Activated naive CD4-positive, alpha-beta T cell treated with anti-CD3 and anti-CD28 coated beads, Interleukin-2, amount 10 ng/mL, durations not matched to agents 7 days and 5 days (primary cell): Measurements from ENCODE around the gene SGCA.

Experiments
- CTCF ChIA-PET: fragments of 350-600 bp; sonication (Branson Sonifier 250); formaldehyde crosslinking; loops from one replicate; lab custom pipeline; 2021; ENCODE audit warnings: antibody characterized with exemption; lab: Charles Lee
- DNase-seq: peaks from one replicate; pipeline ENCODE4 v3.0.0-alpha.2; 2020
- H3K27ac Mint-ChIP-seq: one replicate; pipeline ENCODE4 v1.8.0; 2021; ENCODE audit warnings: mild to moderate bottlenecking, moderate library complexity, mixed read lengths
- H3K27me3 Mint-ChIP-seq: one replicate; pipeline ENCODE4 v1.8.0; 2021; ENCODE audit warnings: mild to moderate bottlenecking, mixed read lengths
- H3K36me3 Mint-ChIP-seq: one replicate; pipeline ENCODE4 v1.8.0; 2021; ENCODE audit warnings: mixed read lengths
- H3K4me1 Mint-ChIP-seq: one replicate; pipeline ENCODE4 v1.8.0; 2021; ENCODE audit warnings: mixed read lengths
- H3K4me3 Mint-ChIP-seq: one replicate; pipeline ENCODE4 v1.8.0; 2021; ENCODE audit warnings: mild to moderate bottlenecking, moderate library complexity, mixed read lengths
- H3K9me3 Mint-ChIP-seq: one replicate; pipeline ENCODE4 v1.8.0; 2021; ENCODE audit warnings: mixed read lengths

Gene SGCA

DNA sequence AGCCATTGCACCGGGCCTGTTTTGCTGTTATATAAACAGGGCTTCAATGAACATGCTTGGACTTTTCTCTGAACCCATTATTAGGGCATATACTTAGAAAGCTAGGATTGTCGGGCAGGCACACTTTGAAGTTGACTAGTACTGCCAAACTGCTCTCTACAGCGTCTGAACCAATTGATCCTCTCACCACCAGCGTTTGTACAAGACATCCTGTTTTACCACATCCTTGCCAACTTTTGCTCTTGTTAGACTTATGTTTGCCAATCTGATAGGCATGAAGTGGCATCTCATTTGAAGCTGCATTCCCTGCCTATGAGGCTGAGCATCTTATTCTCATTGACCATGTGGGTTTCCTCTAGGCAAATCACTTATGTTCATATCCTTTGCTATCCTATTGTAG is 7.9 kb upstream of the SGCA start:
- Mint-ChIP-seq H3K4me3 (no peak overlapping the region), H3K27me3 (peaks cover 11% of the 10 kb centered on the region), H3K4me1 (peaks cover 66% of the 10 kb centered on the region), H3K9me3 (peaks cover 7% of the 10 kb centered on the region), H3K27ac (peak overlapping the region; percentile 45), H3K36me3 (peaks cover 6% of the 10 kb centered on the region)
- CTCF ChIA-PET = interaction anchor here (0.9 to 3.0 kb wide), 7 partner anchors 10 to 131 kb away, joined by 3 to 16 read pairs (median 3); partner anchors contain the start of gene SAMD14
- DNase-seq = peak; percentile 42

DNA sequence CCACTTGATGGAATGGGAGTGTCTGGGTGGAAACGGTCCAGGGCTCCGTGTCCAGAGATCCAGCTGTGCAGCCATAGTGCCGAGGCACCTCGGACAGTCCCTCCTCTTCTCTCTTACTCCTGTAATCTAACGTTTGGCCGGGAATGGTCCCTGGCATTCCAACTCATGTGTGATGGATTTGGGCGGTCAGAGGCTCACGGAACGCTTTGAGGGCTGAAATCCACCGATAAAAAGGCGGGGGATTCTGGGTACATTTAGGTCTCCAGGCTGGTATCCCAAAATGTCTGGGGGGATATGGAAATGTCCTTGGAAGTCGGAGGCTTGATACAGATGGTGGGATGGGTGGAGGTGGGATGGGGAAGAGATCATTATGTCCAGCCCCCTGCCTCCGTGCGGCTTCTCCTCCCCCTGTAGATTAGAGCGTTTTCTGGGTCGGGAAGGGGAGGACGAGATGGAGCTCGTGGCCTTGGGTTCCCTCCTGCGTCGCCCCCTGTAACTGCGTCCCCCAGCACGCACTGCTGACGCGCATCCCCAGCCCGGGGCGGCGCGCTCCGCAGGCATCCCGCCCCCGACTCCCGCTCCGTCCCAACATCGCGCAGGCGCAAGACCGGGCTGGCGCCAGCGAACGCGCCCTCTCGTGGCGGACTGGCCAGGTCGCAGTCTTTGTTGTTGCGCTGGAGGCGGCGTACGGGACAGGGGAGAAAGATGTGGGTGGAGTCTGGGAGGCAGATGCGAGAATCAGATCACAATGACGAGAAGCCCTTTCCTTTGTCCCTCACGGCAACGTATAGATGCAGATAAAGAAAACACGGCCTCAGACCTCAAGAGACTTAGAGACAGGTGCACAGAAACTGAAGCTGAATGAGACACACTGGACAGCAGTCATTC is 4.5 kb upstream of the SGCA start:
- H3K36me3 Mint-ChIP-seq = peaks cover 6% of the 10 kb centered on the region
- H3K27me3 Mint-ChIP-seq = peaks cover 24% of the 10 kb centered on the region
- peak overlapping the region; percentile 83 for H3K27ac Mint-ChIP-seq
- H3K4me1 Mint-ChIP-seq = peaks cover 48% of the 10 kb centered on the region
- CTCF ChIA-PET = interaction anchor here (0.9 to 2.7 kb wide), 23 partner anchors 10 to 137 kb away, joined by 3 to 55 read pairs (median 5); partner anchors contain the start of genes PPP1R9B and SAMD14
- H3K4me3 Mint-ChIP-seq = peak overlapping the region; percentile 67
- H3K9me3 Mint-ChIP-seq = peaks cover 7% of the 10 kb centered on the region
- peak; percentile 95 for DNase-seq

DNA sequence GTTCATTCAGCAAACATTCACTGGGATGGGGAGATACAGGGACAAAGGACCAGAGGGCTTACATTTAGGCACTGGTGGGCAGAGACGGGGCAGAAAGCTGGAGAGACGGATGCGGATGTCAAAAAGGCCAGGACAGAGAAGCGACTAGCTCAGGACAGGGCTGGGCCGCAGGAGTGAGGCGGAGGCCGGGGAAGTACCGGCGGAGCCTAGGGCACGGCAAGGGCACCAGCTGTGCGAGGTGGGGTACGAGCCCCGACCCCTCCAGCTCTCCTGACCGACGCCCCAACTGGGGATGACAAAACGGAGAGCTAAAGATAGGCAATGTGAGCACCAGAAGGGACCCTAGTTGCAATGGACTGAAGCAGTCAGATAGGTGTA is 3.9 kb upstream of the SGCA start:
- peak overlapping the region; percentile 67 for H3K4me3 Mint-ChIP-seq
- H3K9me3 Mint-ChIP-seq = peaks cover 7% of the 10 kb centered on the region
- CTCF ChIA-PET = interaction anchor here (0.9 to 2.7 kb wide), 20 partner anchors 10 to 136 kb away, joined by 3 to 55 read pairs (median 5); partner anchors contain the start of genes PPP1R9B and SAMD14
- H3K36me3 Mint-ChIP-seq = peaks cover 6% of the 10 kb centered on the region
- H3K27ac Mint-ChIP-seq = peak overlapping the region; percentile 83
- peaks cover 24% of the 10 kb centered on the region for H3K27me3 Mint-ChIP-seq
- H3K4me1 Mint-ChIP-seq = peaks cover 46% of the 10 kb centered on the region
- DNase-seq = no peak

DNA sequence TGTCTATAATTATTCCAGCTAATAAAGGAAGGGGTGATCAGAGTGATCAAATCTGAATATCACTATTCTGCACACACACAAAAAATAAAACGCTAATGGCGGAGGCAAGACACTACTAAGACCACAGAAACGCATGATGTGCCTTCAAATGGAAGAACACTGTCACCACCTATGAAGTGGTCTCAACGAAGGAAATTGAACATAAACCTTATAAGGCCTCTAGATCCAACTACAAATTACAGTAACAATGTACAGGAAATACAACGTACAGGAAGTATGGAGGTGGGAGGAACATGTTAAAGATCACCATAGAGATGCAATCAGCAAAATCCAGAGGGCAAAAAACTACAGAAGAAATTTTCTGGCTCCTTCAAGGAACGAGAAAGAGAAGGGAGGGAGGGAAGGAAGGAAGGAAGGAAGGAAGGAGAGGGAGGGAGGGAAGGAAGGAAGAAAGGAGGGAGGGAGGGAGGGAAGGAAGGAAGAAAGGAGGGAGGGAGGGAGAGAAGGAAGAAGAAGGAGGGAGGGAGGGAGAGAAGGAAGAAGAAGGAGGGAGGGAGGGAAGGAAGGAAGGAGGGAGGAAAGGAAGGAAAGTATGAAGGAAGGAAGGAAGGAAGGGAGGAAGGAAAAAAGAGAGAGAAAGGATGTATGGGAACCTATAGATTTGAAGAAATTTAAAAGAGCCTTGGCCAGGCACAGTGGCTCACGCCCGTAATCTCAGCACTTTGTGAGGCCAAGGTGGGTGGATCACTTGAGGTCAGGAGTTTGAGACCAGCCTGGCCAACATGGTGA is 3.1 kb upstream of the SGCA start:
- Mint-ChIP-seq H3K9me3 (peaks cover 7% of the 10 kb centered on the region), H3K36me3 (peaks cover 6% of the 10 kb centered on the region), H3K4me3 (no peak overlapping the region), H3K27ac (peak overlapping the region; percentile 68), H3K27me3 (peaks cover 25% of the 10 kb centered on the region), H3K4me1 (peaks cover 39% of the 10 kb centered on the region)
- CTCF ChIA-PET = interaction anchor here (0.9 to 2.7 kb wide), 19 partner anchors 9 to 135 kb away, joined by 3 to 55 read pairs (median 5); partner anchors contain the start of genes PPP1R9B and SAMD14
- no peak for DNase-seq

DNA sequence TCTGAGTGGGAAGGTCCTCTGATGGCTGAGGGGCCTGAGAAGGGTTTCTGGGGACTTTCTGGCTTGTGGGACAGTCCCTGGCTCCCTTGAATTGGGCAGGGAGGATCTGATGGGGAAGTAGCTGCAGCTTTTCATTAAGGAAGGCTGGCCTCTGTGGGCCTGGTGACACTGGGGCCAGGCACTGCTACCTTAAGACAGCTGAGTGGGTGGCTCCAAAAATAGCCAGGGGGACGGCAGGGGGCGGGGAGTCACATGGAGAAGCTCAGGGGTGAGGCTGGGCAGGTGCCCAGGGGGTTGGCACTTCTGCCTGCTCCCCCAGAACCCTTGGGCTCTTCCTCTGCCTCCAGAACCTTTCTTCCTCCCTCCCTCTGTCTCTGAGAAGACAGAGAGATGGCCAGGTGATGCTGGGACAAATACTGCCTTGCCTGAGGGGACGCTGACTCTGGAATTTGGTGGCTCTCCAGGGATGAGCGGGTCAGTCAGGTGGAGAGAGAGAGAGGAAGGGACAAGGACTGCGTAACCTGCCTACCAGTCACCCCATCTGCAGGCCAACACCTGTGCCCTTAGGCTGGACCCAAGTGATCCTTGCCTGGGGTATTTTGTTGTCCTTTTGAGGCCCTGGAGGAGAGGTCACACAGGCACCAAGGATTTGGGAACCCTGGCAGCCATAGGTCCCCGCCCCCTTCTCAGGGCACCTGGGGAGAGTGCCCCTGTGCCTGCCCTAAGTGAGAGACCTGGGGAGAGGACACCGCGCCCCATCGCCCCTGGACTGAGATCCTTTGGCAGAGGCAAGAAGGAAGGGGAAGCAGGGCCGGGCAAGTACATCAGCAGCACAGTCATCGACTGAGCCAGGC is 1.7 kb upstream of the SGCA start:
- Mint-ChIP-seq H3K4me1 (peaks cover 33% of the 10 kb centered on the region), H3K27ac (no peak overlapping the region), H3K36me3 (peaks cover 6% of the 10 kb centered on the region), H3K27me3 (peaks cover 39% of the 10 kb centered on the region), H3K4me3 (no peak overlapping the region), H3K9me3 (peaks cover 7% of the 10 kb centered on the region)
- CTCF ChIA-PET = interaction anchor here (0.9 to 1.1 kb wide), 3 partner anchors 15 to 51 kb away, joined by 3 to 4 read pairs (median 4); no protein-coding TSS in a partner anchor
- DNase-seq = no peak

DNA sequence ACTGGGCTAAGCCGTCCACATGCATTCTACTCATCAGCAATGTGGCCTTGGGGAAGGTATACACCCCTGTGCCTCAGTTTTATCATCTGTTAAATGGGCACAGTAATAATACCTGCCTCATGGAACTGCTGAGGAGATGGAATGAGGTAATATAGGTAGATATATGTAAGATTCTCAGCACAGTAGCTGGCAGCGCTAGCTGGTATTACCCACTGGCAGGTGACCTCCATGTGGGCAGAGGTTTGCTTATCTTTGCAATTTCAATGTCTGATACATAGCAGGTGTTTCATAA is 1.2 kb upstream of the SGCA start:
- CTCF ChIA-PET = interaction anchor here (1.4 to 2.4 kb wide), 2 partner anchors 25 to 33 kb away, joined by 5 to 13 read pairs; no protein-coding TSS in a partner anchor
- Mint-ChIP-seq H3K4me3 (no peak overlapping the region), H3K4me1 (peaks cover 37% of the 10 kb centered on the region), H3K9me3 (peaks cover 7% of the 10 kb centered on the region), H3K27me3 (peaks cover 42% of the 10 kb centered on the region), H3K27ac (no peak overlapping the region), H3K36me3 (peaks cover 6% of the 10 kb centered on the region)
- DNase-seq = no peak

DNA sequence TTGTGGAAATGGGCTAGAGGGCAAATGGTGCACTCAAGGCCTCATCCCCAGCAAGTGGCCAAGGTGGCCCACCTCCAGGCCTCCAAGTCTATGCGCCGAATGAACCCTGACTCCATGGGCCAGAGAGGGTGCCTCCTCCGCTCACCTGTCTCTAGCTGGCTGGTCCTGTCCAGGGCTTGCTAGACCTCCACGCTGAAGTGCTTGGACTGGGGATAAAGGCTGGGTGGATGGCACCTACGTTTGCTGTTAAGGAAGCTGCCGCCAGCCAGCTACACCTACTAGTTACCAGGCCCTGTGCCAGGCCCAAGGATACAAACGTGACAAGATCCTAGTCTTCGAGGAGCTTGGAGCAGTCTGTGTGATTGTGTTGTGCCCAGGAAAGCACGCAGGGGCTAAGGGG is 739 bp upstream of the SGCA start:
- Mint-ChIP-seq H3K4me1 (peaks cover 36% of the 10 kb centered on the region), H3K27ac (no peak overlapping the region), H3K36me3 (peaks cover 6% of the 10 kb centered on the region), H3K27me3 (peaks cover 45% of the 10 kb centered on the region), H3K9me3 (peaks cover 7% of the 10 kb centered on the region), H3K4me3 (no peak overlapping the region)
- DNase-seq = no peak
- CTCF ChIA-PET = interaction anchor here (1.0 to 2.4 kb wide), 5 partner anchors 9 to 71 kb away, joined by 3 to 13 read pairs (median 5); partner anchors contain the start of gene PDK2

DNA sequence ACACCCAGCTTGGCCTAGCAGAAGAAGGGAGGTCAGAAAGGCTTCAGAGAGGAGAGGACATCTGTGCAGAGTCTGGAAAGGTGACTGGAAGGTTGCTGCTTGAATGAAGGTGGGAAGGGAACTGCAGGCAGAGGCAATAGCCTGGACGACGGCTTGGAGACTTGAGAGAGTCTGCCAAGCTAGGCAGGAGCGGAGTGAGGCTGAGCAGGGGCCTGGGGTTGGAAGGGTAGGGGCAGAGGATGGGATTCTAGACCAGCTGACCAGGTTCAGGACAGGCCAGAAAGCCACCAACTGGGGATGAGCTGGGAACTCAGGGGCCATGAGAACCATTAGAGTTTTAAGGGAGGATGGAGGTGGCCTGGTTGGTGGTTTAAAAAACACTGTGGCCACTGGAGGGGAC is 339 bp upstream of the SGCA start:
- peaks cover 49% of the 10 kb centered on the region for H3K27me3 Mint-ChIP-seq
- no peak overlapping the region for H3K27ac Mint-ChIP-seq
- peaks cover 7% of the 10 kb centered on the region for H3K9me3 Mint-ChIP-seq
- no peak overlapping the region for H3K4me3 Mint-ChIP-seq
- peaks cover 6% of the 10 kb centered on the region for H3K36me3 Mint-ChIP-seq
- no peak for DNase-seq
- CTCF ChIA-PET = interaction anchor here (1.0 to 2.4 kb wide), 5 partner anchors 9 to 71 kb away, joined by 3 to 13 read pairs (median 5); partner anchors contain the start of gene PDK2
- peaks cover 34% of the 10 kb centered on the region for H3K4me1 Mint-ChIP-seq

DNA sequence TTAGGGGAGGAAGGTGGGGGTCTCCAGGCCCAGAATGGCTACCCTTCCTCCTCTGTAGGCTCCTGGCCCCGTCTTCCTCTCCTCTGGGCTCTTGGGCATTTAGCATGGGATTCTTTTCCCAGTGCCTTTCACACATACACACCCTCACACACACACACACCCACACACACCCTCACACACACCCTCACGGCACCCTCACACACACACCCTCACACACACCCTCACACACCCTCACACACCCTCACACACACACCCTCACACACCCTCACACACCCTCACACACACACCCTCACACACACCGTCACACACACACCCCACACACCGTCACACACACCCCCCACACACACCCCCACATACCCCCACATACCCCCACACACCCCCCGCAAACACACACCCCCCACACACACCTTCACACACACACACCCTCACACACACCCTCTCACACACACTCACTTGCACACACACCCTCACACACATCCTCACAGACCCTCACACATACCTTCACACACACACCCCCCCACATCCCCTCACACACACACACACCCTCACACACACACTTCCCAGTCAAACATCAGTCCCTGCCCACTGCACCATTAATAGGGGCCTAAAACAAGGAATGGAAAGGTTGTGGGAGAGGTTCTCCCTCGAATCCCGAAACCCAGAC is 845 bp downstream of the SGCA start:
- H3K9me3 Mint-ChIP-seq = peaks cover 5% of the 10 kb centered on the region
- H3K36me3 Mint-ChIP-seq = peaks cover 4% of the 10 kb centered on the region
- H3K27ac Mint-ChIP-seq = no peak overlapping the region
- H3K4me1 Mint-ChIP-seq = peaks cover 30% of the 10 kb centered on the region
- peaks cover 47% of the 10 kb centered on the region for H3K27me3 Mint-ChIP-seq
- CTCF ChIA-PET = interaction anchor here (1.5 to 2.4 kb wide), 2 partner anchors 7 to 31 kb away, joined by 6 to 13 read pairs; no protein-coding TSS in a partner anchor
- no peak overlapping the region for H3K4me3 Mint-ChIP-seq
- DNase-seq = no peak

DNA sequence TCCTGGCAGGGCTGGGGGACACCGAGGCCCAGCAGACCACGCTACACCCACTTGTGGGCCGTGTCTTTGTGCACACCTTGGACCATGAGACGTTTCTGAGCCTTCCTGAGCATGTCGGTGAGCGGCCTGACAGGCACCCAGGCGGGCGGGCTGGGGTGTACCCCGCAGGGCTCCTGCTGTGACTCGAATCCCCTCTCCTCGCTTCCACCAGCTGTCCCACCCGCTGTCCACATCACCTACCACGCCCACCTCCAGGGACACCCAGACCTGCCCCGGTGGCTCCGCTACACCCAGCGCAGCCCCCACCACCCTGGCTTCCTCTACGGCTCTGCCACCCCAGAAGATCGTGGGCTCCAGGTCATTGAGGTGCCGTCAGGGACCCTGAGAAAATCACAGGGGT is 1.6 kb downstream of the SGCA start:
- Mint-ChIP-seq H3K36me3 (peaks cover 2% of the 10 kb centered on the region), H3K4me3 (no peak overlapping the region), H3K4me1 (peaks cover 23% of the 10 kb centered on the region), H3K27ac (no peak overlapping the region), H3K27me3 (peaks cover 53% of the 10 kb centered on the region), H3K9me3 (peaks cover 3% of the 10 kb centered on the region)
- no peak for DNase-seq
- CTCF ChIA-PET = interaction anchor here (1.6 to 6.1 kb wide), 3 partner anchors 27 to 130 kb away, joined by 8 to 100 read pairs (median 26); no protein-coding TSS in a partner anchor

DNA sequence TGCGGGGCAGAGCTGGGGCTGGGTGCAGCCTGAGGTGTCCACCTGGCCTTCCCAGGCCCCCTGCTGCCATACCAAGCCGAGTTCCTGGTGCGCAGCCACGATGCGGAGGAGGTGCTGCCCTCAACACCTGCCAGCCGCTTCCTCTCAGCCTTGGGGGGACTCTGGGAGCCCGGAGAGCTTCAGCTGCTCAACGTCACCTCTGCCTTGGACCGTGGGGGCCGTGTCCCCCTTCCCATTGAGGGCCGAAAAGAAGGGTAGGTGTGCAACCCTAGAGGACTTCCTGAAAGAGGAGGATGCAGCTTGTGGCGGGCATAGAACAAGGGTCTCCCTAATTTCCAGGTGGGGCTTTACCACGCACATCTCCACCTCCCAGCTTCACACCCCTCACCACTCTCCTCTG is 2.5 kb downstream of the SGCA start:
- DNase-seq = no peak

DNA sequence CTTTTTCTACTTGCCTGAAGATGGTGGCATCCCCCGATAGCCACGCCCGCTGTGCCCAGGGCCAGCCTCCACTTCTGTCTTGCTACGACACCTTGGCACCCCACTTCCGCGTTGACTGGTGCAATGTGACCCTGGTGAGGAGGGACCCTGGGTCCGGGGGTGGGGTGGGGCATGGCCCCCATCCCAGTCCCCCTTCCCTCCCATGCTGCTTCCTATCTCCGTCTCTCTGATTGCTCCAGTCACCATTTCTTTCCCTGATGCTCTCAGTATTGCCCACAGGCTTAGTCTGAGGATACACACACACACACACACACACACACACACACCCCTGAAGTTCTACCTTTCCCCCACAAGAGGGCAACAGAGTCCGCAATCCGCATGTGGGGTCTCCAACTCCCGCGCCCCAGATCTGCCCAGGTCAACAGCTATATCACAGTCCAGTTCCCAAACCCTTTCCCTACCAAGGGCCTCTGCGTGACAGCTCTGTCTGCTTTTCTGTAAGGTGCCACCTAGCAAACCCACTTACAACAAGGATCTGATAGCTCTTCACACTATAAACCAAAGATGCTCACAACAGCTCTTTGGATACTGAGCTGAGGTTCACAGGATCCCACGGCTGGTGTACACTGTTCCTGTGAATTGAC is 3.4 kb downstream of the SGCA start:
- Mint-ChIP-seq H3K4me3 (peak overlapping the region; percentile 17), H3K27me3 (peaks cover 49% of the 10 kb centered on the region), H3K9me3 (no peaks in the 10 kb centered on the region), H3K36me3 (no peaks in the 10 kb centered on the region), H3K27ac (peak overlapping the region; percentile 6), H3K4me1 (peaks cover 16% of the 10 kb centered on the region)
- DNase-seq = peak; percentile 68
- CTCF ChIA-PET = interaction anchor here (0.6 to 6.1 kb wide), 29 partner anchors 9 to 193 kb away, joined by 3 to 100 read pairs (median 5); partner anchors contain the start of genes COL1A1 and TMEM92

More for the DNA sequence above, 2.5 kb downstream of the SGCA start:
- Mint-ChIP-seq H3K27me3 (peaks cover 53% of the 10 kb centered on the region), H3K36me3 (no peaks in the 10 kb centered on the region), H3K9me3 (no peaks in the 10 kb centered on the region), H3K4me1 (peaks cover 19% of the 10 kb centered on the region), H3K4me3 (no peak overlapping the region), H3K27ac (no peak overlapping the region)
- CTCF ChIA-PET = interaction anchor here (0.6 to 6.1 kb wide), 9 partner anchors 10 to 129 kb away, joined by 3 to 100 read pairs (median 8); partner anchors contain the start of gene COL1A1
